Measurements from ENCODE around the gene CLN6.

The CLN6 gene

DNA sequence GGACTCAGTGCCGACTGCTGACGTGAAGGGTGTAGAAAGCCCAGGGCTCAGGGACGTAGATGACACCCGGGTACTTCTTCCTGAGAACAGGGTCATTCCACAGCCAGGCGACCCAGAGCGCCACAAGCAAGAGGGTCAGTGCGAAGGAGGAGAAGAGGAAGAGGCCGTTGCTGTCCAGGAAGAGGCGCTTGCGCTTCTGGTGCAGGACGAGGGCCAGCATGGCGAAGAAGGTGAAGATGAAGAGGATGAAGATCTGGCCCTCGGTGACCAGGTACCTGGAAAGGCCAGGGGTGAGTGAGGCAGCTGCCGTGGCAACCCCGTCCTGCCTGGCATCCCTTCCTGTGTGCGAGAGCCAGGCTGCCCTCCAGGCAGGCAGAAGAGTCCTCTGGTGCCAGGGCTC, 21.4 kb downstream of the CLN6 start:
- Histone ChIP-seq H2AFZ (ENCODE audit: low read depth, low read length) (no peak overlapping the region), H3K9me3 (ENCODE audit: insufficient read depth, low read length) (no peaks in the 10 kb centered on the region), H3K9ac (ENCODE audit: low read length) (no peak overlapping the region), H4K20me1 (ENCODE audit: insufficient read depth, low read length) (peaks cover 3% of the 10 kb centered on the region; the same call in 1 of the 2 replicates), H3K4me1 (ENCODE audit: low read length) (peaks cover 20% of the 10 kb centered on the region), H3K79me2 (ENCODE audit: low read length) (peaks cover 47% of the 10 kb centered on the region), H3K27ac (ENCODE audit: low read length) (no peak overlapping the region), H3K36me3 (replicated peaks; ENCODE audit: low read depth, low read length) (peaks cover 19% of the 10 kb centered on the region), H3K4me3 (ENCODE audit: low read length) (no peak overlapping the region), H3K4me2 (ENCODE audit: low read length) (no peak overlapping the region), H3K27me3 (ENCODE audit: low read depth, low read length) (no peaks in the 10 kb centered on the region)
- TF ChIP-seq EZH2phosphoT487 (IDR thresholded peaks at IDR 0.05; ENCODE audit: low read depth) = no peak
- TF ChIP-seq, protein P1, sequence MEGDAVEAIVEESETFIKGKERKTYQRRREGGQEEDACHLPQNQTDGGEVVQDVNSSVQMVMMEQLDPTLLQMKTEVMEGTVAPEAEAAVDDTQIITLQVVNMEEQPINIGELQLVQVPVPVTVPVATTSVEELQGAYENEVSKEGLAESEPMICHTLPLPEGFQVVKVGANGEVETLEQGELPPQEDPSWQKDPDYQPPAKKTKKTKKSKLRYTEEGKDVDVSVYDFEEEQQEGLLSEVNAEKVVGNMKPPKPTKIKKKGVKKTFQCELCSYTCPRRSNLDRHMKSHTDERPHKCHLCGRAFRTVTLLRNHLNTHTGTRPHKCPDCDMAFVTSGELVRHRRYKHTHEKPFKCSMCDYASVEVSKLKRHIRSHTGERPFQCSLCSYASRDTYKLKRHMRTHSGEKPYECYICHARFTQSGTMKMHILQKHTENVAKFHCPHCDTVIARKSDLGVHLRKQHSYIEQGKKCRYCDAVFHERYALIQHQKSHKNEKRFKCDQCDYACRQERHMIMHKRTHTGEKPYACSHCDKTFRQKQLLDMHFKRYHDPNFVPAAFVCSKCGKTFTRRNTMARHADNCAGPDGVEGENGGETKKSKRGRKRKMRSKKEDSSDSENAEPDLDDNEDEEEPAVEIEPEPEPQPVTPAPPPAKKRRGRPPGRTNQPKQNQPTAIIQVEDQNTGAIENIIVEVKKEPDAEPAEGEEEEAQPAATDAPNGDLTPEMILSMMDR (IDR thresholded peaks at IDR 0.05; ENCODE audit: low read depth, low read length) = no peak

DNA sequence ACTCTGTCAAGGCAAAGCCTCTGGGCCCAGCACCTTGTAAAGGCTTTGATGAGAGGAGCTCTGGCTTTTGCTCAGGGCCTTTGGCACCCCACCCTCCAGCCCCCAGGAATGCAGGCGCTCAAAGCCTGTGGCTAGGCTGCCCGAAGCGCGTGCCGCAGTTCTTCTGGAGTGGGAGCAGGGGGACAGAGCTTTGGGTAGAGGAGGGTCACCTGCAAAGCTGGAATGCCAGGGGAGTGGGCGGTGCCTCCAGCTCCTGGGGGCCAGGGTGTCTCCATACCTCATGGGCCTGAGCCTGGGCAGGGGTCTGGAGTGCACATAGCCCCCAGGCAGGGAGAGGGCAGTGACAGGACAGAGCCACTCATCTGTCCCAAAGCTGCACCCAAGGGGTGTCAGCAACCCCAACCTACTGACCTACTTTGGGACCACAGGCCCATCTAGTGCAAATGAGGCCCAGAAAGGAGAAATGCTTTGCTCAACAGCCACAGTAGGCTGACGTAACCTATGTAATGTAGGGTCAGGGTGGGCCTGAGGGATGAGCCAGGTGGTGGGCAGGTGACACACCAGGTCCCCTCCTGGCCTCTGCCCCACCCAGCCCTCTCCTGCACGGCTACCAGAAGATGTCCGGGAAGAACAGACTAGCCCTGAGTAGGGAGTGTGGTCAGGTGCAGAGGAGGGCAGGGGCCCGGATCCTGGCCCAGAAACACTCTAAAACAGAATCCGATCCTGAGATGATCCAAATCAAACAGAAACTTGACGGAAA, 22.2 kb downstream of the CLN6 start:
- Histone ChIP-seq H3K27me3 (ENCODE audit: low read depth, low read length) (no peaks in the 10 kb centered on the region), H3K4me1 (ENCODE audit: low read length) (peaks cover 20% of the 10 kb centered on the region), H2AFZ (ENCODE audit: low read depth, low read length) (no peak overlapping the region), H3K79me2 (ENCODE audit: low read length) (peaks cover 45% of the 10 kb centered on the region), H4K20me1 (ENCODE audit: insufficient read depth, low read length) (peaks cover 3% of the 10 kb centered on the region; the same call in 1 of the 2 replicates), H3K9me3 (ENCODE audit: insufficient read depth, low read length) (no peaks in the 10 kb centered on the region), H3K4me2 (ENCODE audit: low read length) (no peak overlapping the region), H3K36me3 (replicated peaks; ENCODE audit: low read depth, low read length) (peaks cover 19% of the 10 kb centered on the region), H3K27ac (ENCODE audit: low read length) (no peak overlapping the region), H3K9ac (ENCODE audit: low read length) (no peak overlapping the region), H3K4me3 (ENCODE audit: low read length) (no peak overlapping the region)
- no peak for TF ChIP-seq EZH2phosphoT487 (IDR thresholded peaks at IDR 0.05; ENCODE audit: low read depth)
- TF ChIP-seq, protein P1 (IDR thresholded peaks at IDR 0.05; ENCODE audit: low read depth, low read length) = no peak

DNA sequence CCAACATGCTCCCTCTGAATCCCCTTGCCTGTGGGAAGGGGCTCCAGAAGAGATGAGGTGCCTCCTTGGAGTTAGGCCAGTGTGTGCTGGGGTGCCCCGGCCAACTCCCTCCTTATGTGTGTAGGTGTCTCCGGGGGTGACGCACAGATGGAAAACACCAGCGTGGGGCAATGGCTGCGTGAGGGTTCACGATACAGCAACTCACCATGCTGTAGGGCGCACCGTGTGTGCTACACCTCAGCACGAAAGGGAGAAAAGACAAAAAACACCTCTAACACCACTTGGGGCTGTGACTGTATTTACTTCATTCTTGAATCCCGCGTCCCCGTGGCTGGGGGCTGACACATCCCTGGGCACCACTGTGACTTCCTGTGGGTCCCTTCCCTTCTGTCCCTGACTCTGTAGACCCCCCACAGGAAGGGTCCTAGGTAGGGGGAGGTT, 22.8 kb downstream of the CLN6 start:
- Histone ChIP-seq H3K27ac (ENCODE audit: low read length) (no peak overlapping the region), H3K4me2 (ENCODE audit: low read length) (no peak overlapping the region), H3K4me1 (ENCODE audit: low read length) (peaks cover 20% of the 10 kb centered on the region), H3K9ac (ENCODE audit: low read length) (no peak overlapping the region), H4K20me1 (ENCODE audit: insufficient read depth, low read length) (peaks cover 3% of the 10 kb centered on the region; the same call in 1 of the 2 replicates), H3K36me3 (replicated peaks; ENCODE audit: low read depth, low read length) (peaks cover 19% of the 10 kb centered on the region), H3K27me3 (ENCODE audit: low read depth, low read length) (no peaks in the 10 kb centered on the region), H2AFZ (ENCODE audit: low read depth, low read length) (no peak overlapping the region), H3K4me3 (ENCODE audit: low read length) (no peak overlapping the region), H3K79me2 (ENCODE audit: low read length) (peaks cover 39% of the 10 kb centered on the region), H3K9me3 (ENCODE audit: insufficient read depth, low read length) (no peaks in the 10 kb centered on the region)
- no peak for TF ChIP-seq EZH2phosphoT487 (IDR thresholded peaks at IDR 0.05; ENCODE audit: low read depth)
- TF ChIP-seq, protein P1 (IDR thresholded peaks at IDR 0.05; ENCODE audit: low read depth, low read length) = no peak

DNA sequence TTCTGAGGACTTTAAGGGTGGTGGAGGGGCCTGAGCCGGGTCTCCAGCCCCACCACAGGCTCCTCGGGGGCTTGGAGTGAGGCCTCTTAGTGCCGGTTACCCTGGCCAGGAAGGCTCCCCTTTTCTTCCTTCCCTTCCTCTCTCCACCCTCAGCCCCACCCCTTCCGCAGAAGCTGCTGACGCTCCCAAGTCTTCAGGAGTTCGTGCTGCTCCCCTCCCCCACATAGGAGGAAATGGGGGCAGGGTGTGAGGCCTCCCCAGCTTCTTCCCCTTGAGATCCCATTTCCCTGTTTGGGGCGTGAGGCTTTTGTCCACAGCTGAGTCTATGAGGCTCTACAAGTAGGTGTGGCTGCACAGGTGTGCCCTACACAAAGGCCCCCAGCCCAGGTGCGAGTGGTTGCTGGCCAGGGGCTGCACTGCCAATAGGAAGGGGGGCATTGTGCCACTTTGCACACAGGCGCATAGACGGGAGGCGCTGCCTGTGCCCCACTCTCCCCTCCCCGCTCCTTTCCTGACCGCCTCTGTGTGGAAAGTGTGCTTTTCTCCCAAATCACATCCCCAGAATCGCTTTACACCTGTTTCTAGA, 23.5 kb downstream of the CLN6 start:
- no peak overlapping the region for H3K9ac ChIP-seq (ENCODE audit: low read length)
- no peak for TF ChIP-seq EZH2phosphoT487 (IDR thresholded peaks at IDR 0.05; ENCODE audit: low read depth)
- TF ChIP-seq, protein P1 (IDR thresholded peaks at IDR 0.05; ENCODE audit: low read depth, low read length) = no peak
- no peak overlapping the region for H2AFZ ChIP-seq (ENCODE audit: low read depth, low read length)
- H4K20me1 ChIP-seq (ENCODE audit: insufficient read depth, low read length) = no peaks in the 10 kb centered on the region
- H3K4me3 ChIP-seq (ENCODE audit: low read length) = no peak overlapping the region
- peaks cover 19% of the 10 kb centered on the region for H3K4me1 ChIP-seq (ENCODE audit: low read length)
- no peak overlapping the region for H3K27ac ChIP-seq (ENCODE audit: low read length)
- no peaks in the 10 kb centered on the region for H3K9me3 ChIP-seq (ENCODE audit: insufficient read depth, low read length)
- H3K36me3 ChIP-seq (replicated peaks; ENCODE audit: low read depth, low read length) = peaks cover 19% of the 10 kb centered on the region
- no peaks in the 10 kb centered on the region for H3K27me3 ChIP-seq (ENCODE audit: low read depth, low read length)
- H3K4me2 ChIP-seq (ENCODE audit: low read length) = no peak overlapping the region
- peaks cover 32% of the 10 kb centered on the region for H3K79me2 ChIP-seq (ENCODE audit: low read length)
